Lung (tissue), 12 donors: ENCODE measurements around the gene SULT4A1. TPM values are rescaled to one million over a fixed set of nuclear protein-coding genes. Genes with fewer than 3 reads are reported as not detected.

Experiments
- ATAC-seq: fragments of 200-7000 bp; cut with Tn5 transposase; one replicate; pipeline ENCODE4 v1.9.1; 2020; ENCODE audit warnings: moderate number of reproducible peaks; ENCODE audit not compliant: insufficient read depth, low FRiP score
- DNase-seq, 3 donors: peaks; one replicate each; pipeline ENCODE4 v3.0.0-alpha.2; 2013 to 2017
- H3K27ac ChIP-seq, 2 donors: one replicate each; pipeline ENCODE4 v1.5.1; 2013; ENCODE audit warnings: mild to moderate bottlenecking in 2 of 2, moderate library complexity in 2 of 2, control low read depth in 1 of 2, inconsistent platforms in 1 of 2, low read depth in 1 of 2, low read length in 1 of 2
- H3K27me3 ChIP-seq, 3 donors: one replicate each; pipeline ENCODE4 v1.5.1; 2013; ENCODE audit warnings: low read length in 2 of 3; ENCODE audit not compliant: control insufficient read depth in 3 of 3, insufficient read depth in 3 of 3
- H3K36me3 ChIP-seq, 4 donors: one replicate each; pipeline ENCODE4 v1.5.1; 2013; ENCODE audit warnings: low read length in 4 of 4, mild to moderate bottlenecking in 1 of 4, moderate library complexity in 1 of 4; ENCODE audit not compliant: control insufficient read depth in 4 of 4, insufficient read depth in 4 of 4
- H3K4me1 ChIP-seq, 5 donors: one replicate each; pipeline ENCODE4 v1.5.1; 2013; ENCODE audit warnings: low read length in 5 of 5, mild to moderate bottlenecking in 2 of 5, moderate library complexity in 1 of 5; ENCODE audit not compliant: control insufficient read depth in 5 of 5, insufficient read depth in 5 of 5
- H3K4me3 ChIP-seq: one replicate; pipeline ENCODE4 v1.5.1; 2013; ENCODE audit warnings: mild to moderate bottlenecking, control low read depth, moderate library complexity
- H3K9ac ChIP-seq, 2 donors: one replicate each; pipeline ENCODE4 v1.5.1; 2013; ENCODE audit warnings: low read length in 2 of 2, control low read depth in 1 of 2; ENCODE audit not compliant: insufficient read depth in 1 of 2
- H3K9me3 ChIP-seq, 4 donors: one replicate each; pipeline ENCODE4 v1.5.1; 2013; ENCODE audit warnings: low read length in 3 of 4, mild to moderate bottlenecking in 1 of 4, moderate library complexity in 1 of 4; ENCODE audit not compliant: control insufficient read depth in 4 of 4, insufficient read depth in 3 of 4
- WGBS, 2 donors: extraction: QIAGEN DNeasy Blood & Tissue Kit; methylation state at CpG; one replicate each; pipeline ENCODE4 v1.1.7; 2013; 5-methylcytosine and 5-hydroxymethylcytosine counted together
- polyA plus RNA-seq, 2 donors: library from polyadenylated mRNA; stranded (reverse); fragments of 200-250 nt; gene quantifications; one replicate each; pipeline ENCODE4 v1.2.1, GENCODE V29; 2013
- total RNA-seq, 2 donors: library from RNA; depleted of rRNA in 1 of 2; stranded (reverse); fragments of >200 nt in 1 of 2; gene quantifications; one replicate each; pipeline ENCODE4 v1.2.1, GENCODE V29; 2014 to 2021
- TF ChIP-seq, protein P1 (sequence below): IDR thresholded peaks from 2 replicates; pipeline ENCODE4 v1.5.1; 2012; ENCODE audit warnings: mild to moderate bottlenecking; ENCODE audit errors: control extremely low read depth, extremely low read depth
- donor health status: control.
- donor health status: control.
- donor health status: Bipolar disorder and iron deficiency.
- donor health status: healthy.
- donor health status: DM: yes; HTN: yes; CAD: no.

SULT4A1 gene
- total and polyA plus RNA-seq, 4 donors: 0.06 to 0.31 (median 0.26) TPM; not detected in 1

DNA sequence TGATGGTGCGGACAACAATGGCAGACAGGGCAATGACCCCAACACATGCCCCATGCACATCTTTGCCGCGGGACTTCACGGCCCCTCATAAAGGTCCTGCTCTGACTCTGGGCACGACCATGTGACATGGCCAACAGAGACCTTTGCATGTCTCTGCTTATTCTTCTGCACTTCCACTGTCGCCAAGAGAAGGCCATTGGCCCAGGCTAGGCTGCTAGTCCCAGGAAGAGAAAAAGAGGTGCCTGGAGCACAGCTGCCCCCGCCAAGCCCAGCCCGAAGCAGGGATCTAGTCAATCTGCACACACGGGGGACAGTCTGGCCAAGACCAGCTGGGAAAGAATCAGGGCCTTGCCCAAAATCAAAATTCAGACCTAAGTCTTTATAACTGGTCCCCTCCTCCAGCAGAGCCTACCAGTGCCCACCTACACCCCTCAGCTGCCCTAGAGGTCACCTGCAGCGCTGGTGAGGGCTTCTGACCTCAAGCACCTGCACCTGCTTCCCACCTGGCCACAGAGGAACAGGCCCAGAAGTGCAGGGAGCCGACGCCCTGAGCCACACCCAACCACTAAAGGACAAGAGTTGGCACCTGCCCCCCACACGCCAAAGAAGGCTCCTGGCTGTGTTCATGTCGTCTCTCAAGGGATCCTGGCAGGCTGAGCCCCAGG is 8.1 kb downstream of the SULT4A1 start:
- H3K27me3 ChIP-seq: peaks cover 0 to 3% (median 0%) of the 10 kb centered on the region in 3 donors

DNA sequence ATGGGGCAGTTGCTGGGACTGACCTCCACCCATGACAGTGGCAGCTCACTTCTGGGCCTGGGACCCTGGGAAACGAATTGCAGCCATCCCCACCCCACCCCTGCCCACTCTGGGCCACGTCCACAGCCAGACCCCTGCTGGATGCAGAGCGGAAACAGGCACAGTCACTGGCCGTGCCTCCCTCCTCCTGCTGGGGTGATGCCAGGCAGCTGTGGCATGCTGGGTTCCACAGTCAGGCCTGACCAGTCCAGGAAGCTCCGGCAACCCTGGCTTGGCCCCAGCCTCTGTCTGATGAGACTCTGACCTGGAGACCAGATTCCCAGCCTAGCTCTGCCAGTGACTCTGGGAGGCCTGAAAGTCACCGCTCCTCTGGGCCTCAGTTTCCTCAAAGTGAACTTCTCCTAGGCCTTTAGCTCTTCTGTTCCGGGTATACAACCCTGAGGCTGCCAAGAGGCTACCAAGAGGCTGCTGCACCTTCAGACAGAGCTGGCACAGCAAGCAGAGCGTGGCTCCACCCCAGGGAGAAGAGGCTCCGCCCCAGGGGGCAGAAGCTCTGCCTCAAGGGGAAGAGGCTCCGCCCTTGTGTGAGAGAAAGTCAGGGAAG is 8.9 kb downstream of the SULT4A1 start:
- DNase-seq (no peak), ATAC-seq (no peak)
- TF ChIP-seq, protein P1, sequence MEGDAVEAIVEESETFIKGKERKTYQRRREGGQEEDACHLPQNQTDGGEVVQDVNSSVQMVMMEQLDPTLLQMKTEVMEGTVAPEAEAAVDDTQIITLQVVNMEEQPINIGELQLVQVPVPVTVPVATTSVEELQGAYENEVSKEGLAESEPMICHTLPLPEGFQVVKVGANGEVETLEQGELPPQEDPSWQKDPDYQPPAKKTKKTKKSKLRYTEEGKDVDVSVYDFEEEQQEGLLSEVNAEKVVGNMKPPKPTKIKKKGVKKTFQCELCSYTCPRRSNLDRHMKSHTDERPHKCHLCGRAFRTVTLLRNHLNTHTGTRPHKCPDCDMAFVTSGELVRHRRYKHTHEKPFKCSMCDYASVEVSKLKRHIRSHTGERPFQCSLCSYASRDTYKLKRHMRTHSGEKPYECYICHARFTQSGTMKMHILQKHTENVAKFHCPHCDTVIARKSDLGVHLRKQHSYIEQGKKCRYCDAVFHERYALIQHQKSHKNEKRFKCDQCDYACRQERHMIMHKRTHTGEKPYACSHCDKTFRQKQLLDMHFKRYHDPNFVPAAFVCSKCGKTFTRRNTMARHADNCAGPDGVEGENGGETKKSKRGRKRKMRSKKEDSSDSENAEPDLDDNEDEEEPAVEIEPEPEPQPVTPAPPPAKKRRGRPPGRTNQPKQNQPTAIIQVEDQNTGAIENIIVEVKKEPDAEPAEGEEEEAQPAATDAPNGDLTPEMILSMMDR: no peak
- Histone ChIP-seq H3K27ac (no peak overlapping the region), H3K9me3 (peaks cover 0 to 12% (median 4%) of the 10 kb centered on the region in 4 donors), H3K9ac (no peak overlapping the region), H3K4me3 (no peak overlapping the region), H3K36me3 (no peaks in the 10 kb centered on the region), H3K4me1 (no peaks in the 10 kb centered on the region), H3K27me3 (peaks cover 0 to 3% (median 0%) of the 10 kb centered on the region in 3 donors)
- WGBS, 2 donors: 80 to 87% methylated on average over 9 to 10 of the region's 10 CpGs

More for the DNA sequence above, 8.1 kb downstream of the SULT4A1 start:
- no peak for ATAC-seq
- WGBS, 2 donors: 86 to 90% methylated on average over 14 of the region's 14 CpGs
- H3K4me1 ChIP-seq: no peaks in the 10 kb centered on the region
- H3K4me3 ChIP-seq: no peak overlapping the region
- no peak overlapping the region for H3K27ac ChIP-seq
- peaks cover 0 to 12% (median 4%) of the 10 kb centered on the region in 4 donors for H3K9me3 ChIP-seq
- no peak for DNase-seq
- no peaks in the 10 kb centered on the region for H3K36me3 ChIP-seq
- H3K9ac ChIP-seq: no peak overlapping the region
- TF ChIP-seq, protein P1: no peak

DNA sequence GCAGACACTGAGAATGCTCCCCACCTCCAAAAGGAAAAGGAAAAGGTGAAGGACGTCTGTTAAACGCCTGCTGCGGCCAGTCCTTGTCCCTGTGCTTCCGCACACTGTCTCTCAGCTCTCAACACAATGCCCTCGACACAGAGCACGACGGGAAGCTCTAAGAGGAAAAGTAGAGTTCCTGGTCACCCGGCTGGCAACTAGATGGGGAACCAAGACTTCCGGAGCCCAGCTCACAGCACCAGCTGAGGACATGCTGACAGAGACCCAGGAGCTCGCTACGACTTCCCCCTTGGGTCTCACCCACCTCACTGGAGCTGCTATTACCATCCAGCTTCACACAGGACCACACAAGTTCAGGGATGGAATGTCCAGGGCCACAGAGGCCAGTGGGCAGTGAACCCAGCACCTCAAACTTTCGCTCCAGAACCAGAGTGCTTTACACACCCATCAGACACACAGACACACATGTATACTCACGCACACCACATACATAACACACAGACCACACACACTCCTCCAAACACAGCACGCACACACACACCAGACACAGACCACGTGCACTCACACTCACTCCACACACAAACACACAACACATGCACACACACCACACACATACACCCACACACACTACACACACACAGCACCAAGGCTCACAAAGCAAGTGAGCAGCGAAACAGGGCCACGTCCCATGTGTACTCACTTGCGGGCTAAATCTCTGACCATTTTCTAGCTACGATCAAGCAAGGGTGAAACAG is 9.6 kb downstream of the SULT4A1 start:
- no peak overlapping the region for H3K4me3 ChIP-seq
- no peak overlapping the region for H3K27ac ChIP-seq
- no peak for ATAC-seq
- TF ChIP-seq, protein P1: no peak
- no peak for DNase-seq
- H3K4me1 ChIP-seq: no peaks in the 10 kb centered on the region
- H3K9ac ChIP-seq: no peak overlapping the region
- WGBS, 2 donors: 60 to 61% methylated on average over 19 of the region's 19 CpGs
- peaks cover 0 to 12% (median 4%) of the 10 kb centered on the region in 4 donors for H3K9me3 ChIP-seq
- peaks cover 0 to 3% (median 0%) of the 10 kb centered on the region in 3 donors for H3K27me3 ChIP-seq
- H3K36me3 ChIP-seq: no peaks in the 10 kb centered on the region
